PC-3 (cell line): ENCODE results near the gene MATN4. TPM values are rescaled to one million over a fixed set of nuclear protein-coding genes. Genes with fewer than 3 reads are reported as not detected.

Experiments used
- ATAC-seq: fragments of 200-7000 bp; cut with Tn5 transposase; 2 replicates; pipeline ENCODE4 v1.9.1; 2020; ENCODE audit warnings: mild to moderate bottlenecking, moderate library complexity
- BruUV-seq: library from RNA; stranded (reverse); fragments of 400-500 nt; replicated peaks from 2 replicates; lab custom pipeline; 2021; lab: Mats Ljungman, UMichigan
- CTCF ChIA-PET: fragments of 300-600 bp; sonication (Branson Sonifier 250); formaldehyde crosslinking; loops from one replicate; lab custom pipeline; 2022; ENCODE audit warnings: antibody characterized with exemption; lab: Charles Lee
- POLR2A ChIA-PET: fragments of 300-600 bp; sonication (Branson Sonifier 250); formaldehyde crosslinking; loops from one replicate; lab custom pipeline; 2022; ENCODE audit warnings: antibody characterized with exemption; ENCODE audit not compliant: unreplicated experiment; lab: Charles Lee
- DNase-seq: peaks from one replicate; pipeline ENCODE4 v3.0.0-alpha.2; 2015
- H2AFZ ChIP-seq: fragments of 300-600 bp; sonication (generic); 2 replicates; pipeline ENCODE4 v1.6.0; 2016; ENCODE audit warnings: antibody characterized with exemption, low read length
- H3F3A ChIP-seq: fragments of 300-600 bp; sonication (generic); one replicate; pipeline ENCODE4 v1.6.0; 2017; ENCODE audit warnings: antibody characterized with exemption, low read length, control low read depth, mild to moderate bottlenecking; ENCODE audit not compliant: unreplicated experiment
- H3K27ac ChIP-seq: fragments of 300-600 bp; sonication (generic); 2 replicates; pipeline ENCODE4 v1.5.1; 2016; ENCODE audit warnings: mild to moderate bottlenecking, low read length
- H3K27me3 ChIP-seq: fragments of 300-600 bp; sonication (generic); 2 replicates; pipeline ENCODE4 v1.6.1; 2016; ENCODE audit warnings: low read length, mixed read lengths
- H3K36me3 ChIP-seq: fragments of 300-600 bp; sonication (generic); 2 replicates; pipeline ENCODE4 v1.6.1; 2016; ENCODE audit warnings: low read depth, mixed run types, low read length, mixed read lengths
- H3K4me1 ChIP-seq: fragments of 300-600 bp; sonication (generic); 2 replicates; pipeline ENCODE4 v1.5.1; 2016; ENCODE audit warnings: low read length; ENCODE audit not compliant: insufficient read depth
- H3K4me2 ChIP-seq: fragments of 300-600 bp; sonication (generic); 2 replicates; pipeline ENCODE4 v1.6.0; 2016; ENCODE audit warnings: low read length
- H3K4me3 ChIP-seq: fragments of 300-600 bp; sonication (generic); 2 replicates; pipeline ENCODE4 v1.5.1; 2016; ENCODE audit warnings: mild to moderate bottlenecking, low read length, mixed read lengths
- H3K79me2 ChIP-seq: fragments of 300-600 bp; sonication (generic); 2 replicates; pipeline ENCODE4 v1.6.1; 2017; ENCODE audit warnings: low read length, mixed read lengths
- H3K9ac ChIP-seq: fragments of 300-600 bp; sonication (generic); 2 replicates; pipeline ENCODE4 v1.6.0; 2016; ENCODE audit warnings: mild to moderate bottlenecking, low read length
- H3K9me2 ChIP-seq: fragments of 300-600 bp; sonication (generic); replicated peaks from 2 replicates; pipeline ENCODE4 v1.6.1; 2016; ENCODE audit warnings: mixed run types, low read length, mixed read lengths
- H3K9me3 ChIP-seq: fragments of 300-600 bp; sonication (generic); 2 replicates; pipeline ENCODE4 v1.6.1; 2016; ENCODE audit warnings: low read length, mixed read lengths
- H4K20me1 ChIP-seq: fragments of 300-600 bp; sonication (generic); 2 replicates; pipeline ENCODE4 v1.6.1; 2016; ENCODE audit warnings: low read length, mixed read lengths
- EZH2 ChIP-seq: fragments of 300-600 bp; sonication (generic); IDR thresholded peaks from one replicate; pipeline ENCODE4 v1.6.1; 2017; ENCODE audit warnings: antibody characterized with exemption, mild to moderate bottlenecking, low read length; ENCODE audit not compliant: unreplicated experiment
- EZH2phosphoT487 ChIP-seq: fragments of 300-600 bp; sonication (generic); IDR thresholded peaks from 2 replicates; pipeline ENCODE4 v1.6.1; 2018; ENCODE audit warnings: mild to moderate bottlenecking, antibody characterized with exemption, low read length, borderline replicate concordance
- intact Hi-C: fragments of 100-400 bp; cut with micrococcal nuclease; formaldehyde crosslinking; loops from 2 replicates; pipeline ENCODE4 v1.9.0; 2023
- total RNA-seq: library from RNA; depleted of rRNA; stranded (reverse); fragments of >200 nt; gene quantifications from 2 replicates; pipeline ENCODE4 v1.2.3, GENCODE V29; 2014
- TF ChIP-seq, protein P1 (sequence below): fragments of 300-600 bp; sonication (generic); conservative IDR thresholded peaks from 2 replicates; pipeline ENCODE4 v1.5.1; 2017; ENCODE audit warnings: antibody characterized with exemption, low read depth, mild to moderate bottlenecking, low read length

Gene MATN4
- total RNA-seq, 1 experiment from 2014 or later: 0.33 TPM

DNA sequence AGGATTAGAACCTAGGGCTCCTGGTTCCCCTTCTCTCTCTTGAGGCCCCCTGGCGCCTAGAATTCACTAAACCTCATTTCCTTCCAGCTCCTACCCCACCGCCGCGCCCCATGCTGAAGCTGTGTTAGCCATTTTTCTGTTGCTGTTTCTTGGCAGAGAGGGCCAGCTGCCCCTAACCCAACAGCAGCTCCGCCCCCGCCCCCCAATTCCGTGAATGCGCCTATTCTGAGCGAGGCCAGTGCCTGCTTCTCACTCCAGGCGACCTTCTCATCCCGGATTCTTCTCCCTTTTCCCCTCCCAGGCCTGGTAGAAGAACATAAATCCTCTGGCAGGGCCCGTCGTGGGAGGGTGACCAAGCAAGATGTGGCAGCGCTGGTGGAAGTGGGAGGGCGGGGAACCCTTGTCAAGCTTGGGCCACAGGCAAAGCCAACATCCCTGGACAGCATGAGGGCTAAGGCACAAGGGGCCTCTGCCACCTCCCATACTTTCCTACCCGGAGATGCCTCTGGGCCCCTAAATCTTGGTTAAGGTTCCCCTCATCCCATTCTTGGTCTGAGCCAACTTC is 941 bp downstream of the MATN4 start:
- no TSS peak for BruUV-seq
- POLR2A ChIA-PET: no interaction called here
- no peak overlapping the region for H3K27ac ChIP-seq
- no peak overlapping the region for H2AFZ ChIP-seq
- DNase-seq: no peak
- CTCF ChIA-PET: no interaction called here
- intact Hi-C loops: no loop called here
- H4K20me1 ChIP-seq: no peaks in the 10 kb centered on the region
- no peaks in the 10 kb centered on the region for H3K27me3 ChIP-seq
- H3K4me3 ChIP-seq: no peak overlapping the region
- H3K79me2 ChIP-seq: no peaks in the 10 kb centered on the region
- no peaks in the 10 kb centered on the region for H3K9me2 ChIP-seq
- TF ChIP-seq EZH2phosphoT487 (no peak), EZH2 (no peak)
- TF ChIP-seq, protein P1, sequence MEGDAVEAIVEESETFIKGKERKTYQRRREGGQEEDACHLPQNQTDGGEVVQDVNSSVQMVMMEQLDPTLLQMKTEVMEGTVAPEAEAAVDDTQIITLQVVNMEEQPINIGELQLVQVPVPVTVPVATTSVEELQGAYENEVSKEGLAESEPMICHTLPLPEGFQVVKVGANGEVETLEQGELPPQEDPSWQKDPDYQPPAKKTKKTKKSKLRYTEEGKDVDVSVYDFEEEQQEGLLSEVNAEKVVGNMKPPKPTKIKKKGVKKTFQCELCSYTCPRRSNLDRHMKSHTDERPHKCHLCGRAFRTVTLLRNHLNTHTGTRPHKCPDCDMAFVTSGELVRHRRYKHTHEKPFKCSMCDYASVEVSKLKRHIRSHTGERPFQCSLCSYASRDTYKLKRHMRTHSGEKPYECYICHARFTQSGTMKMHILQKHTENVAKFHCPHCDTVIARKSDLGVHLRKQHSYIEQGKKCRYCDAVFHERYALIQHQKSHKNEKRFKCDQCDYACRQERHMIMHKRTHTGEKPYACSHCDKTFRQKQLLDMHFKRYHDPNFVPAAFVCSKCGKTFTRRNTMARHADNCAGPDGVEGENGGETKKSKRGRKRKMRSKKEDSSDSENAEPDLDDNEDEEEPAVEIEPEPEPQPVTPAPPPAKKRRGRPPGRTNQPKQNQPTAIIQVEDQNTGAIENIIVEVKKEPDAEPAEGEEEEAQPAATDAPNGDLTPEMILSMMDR: no peak
- no peaks in the 10 kb centered on the region for H3K36me3 ChIP-seq
- no peaks in the 10 kb centered on the region for H3K4me1 ChIP-seq
- ATAC-seq: no peak
- no peak overlapping the region for H3K9ac ChIP-seq
- no peaks in the 10 kb centered on the region for H3F3A ChIP-seq
- no peaks in the 10 kb centered on the region for H3K9me3 ChIP-seq
- H3K4me2 ChIP-seq: no peak overlapping the region

DNA sequence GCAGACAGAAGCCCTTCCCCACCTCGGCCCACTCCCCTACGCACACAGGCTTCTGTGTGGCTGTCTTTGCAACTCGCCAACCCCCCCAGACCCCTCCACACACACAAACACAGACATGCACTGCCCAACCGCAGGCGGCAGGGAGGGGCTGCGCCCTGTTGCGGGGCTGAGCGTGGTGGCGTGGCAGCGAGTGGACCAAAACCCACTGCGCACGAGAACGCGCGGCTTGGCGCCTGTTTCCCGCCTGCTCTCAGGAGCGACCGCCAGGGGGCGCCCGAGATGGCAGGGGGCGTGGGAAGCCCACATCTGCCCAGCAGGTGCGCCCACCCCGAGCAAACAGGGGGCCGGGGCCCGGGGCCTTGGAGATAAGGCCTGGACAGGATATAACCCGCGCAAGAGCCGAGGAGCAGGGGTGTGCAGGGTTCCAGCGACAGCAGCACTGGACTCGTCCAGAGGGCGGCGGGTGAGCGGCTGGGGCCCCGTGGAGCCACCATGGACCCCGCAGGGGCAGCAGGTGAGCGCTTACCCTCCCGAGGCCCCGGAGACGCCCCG is 1.6 kb downstream of the MATN4 start, which contains the start of gene RBPJL:
RBPJL (plus strand) TSS at position 410 of the 552 bp plus-strand sequence; CDS start at position 493, 83 bp downstream.
- ATAC-seq (no peak), DNase-seq (no peak)
- H3K4me1 ChIP-seq: no peaks in the 10 kb centered on the region
- H3F3A ChIP-seq: no peaks in the 10 kb centered on the region
- TF ChIP-seq, protein P1: peak; percentile 86
- TF ChIP-seq EZH2phosphoT487: no peak
- H3K9ac ChIP-seq: no peak within 1 kb of the TSS
- no peaks in the 10 kb centered on the region for H3K36me3 ChIP-seq
- H2AFZ ChIP-seq: no peak within 1 kb of the TSS
- no peak within 1 kb of the TSS for H3K4me3 ChIP-seq
- H3K9me3 ChIP-seq: no peaks in the 10 kb centered on the region
- intact Hi-C loops: no loop called here
- no TSS peak for BruUV-seq
- no peaks in the 10 kb centered on the region for H3K27me3 ChIP-seq
- no peaks in the 10 kb centered on the region for H3K79me2 ChIP-seq
- no peaks in the 10 kb centered on the region for H3K9me2 ChIP-seq
- POLR2A ChIA-PET: no interaction called here
- H3K4me2 ChIP-seq: no peak within 1 kb of the TSS
- no peaks in the 10 kb centered on the region for H4K20me1 ChIP-seq
- CTCF ChIA-PET: interaction anchor here (0.7 kb wide), 1 partner anchor 293 kb away, joined by 3 read pairs; no protein-coding TSS in a partner anchor
- H3K27ac ChIP-seq: no peak within 1 kb of the TSS

DNA sequence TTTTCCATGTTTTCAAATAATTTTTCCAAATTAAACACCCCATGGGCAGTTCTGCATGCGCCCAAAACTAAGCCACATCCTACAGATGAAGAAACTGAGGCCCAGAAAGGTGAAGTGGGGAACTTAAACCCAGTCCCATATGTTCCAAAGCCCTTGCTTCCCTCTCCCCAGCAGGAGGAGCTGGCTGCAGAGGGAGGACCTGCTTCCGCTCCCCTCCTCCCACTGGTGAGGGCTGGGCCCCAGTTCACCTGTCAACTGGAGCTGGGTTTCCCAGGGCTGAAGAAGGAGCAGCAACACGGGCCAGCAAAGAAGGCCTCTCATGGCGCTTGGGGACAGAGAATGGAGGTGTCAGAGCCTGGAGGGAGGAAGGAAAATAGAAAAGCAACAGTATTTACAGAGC is 2.8 kb downstream of the MATN4 start:
- ChIA-PET CTCF (interaction anchor here (0.6 to 1.3 kb wide), 4 partner anchors 11 to 416 kb away, joined by 3 to 5 read pairs (median 4); no protein-coding TSS in a partner anchor), POLR2A (no interaction called here)
- no peak for DNase-seq
- Histone ChIP-seq H3K4me1 (no peaks in the 10 kb centered on the region), H3K27me3 (no peaks in the 10 kb centered on the region), H3K27ac (no peak overlapping the region), H3F3A (no peaks in the 10 kb centered on the region), H3K9me2 (no peaks in the 10 kb centered on the region), H3K4me2 (no peak overlapping the region), H2AFZ (no peak overlapping the region), H3K4me3 (no peak overlapping the region), H3K36me3 (no peaks in the 10 kb centered on the region), H3K9me3 (no peaks in the 10 kb centered on the region), H4K20me1 (no peaks in the 10 kb centered on the region), H3K9ac (no peak overlapping the region), H3K79me2 (no peaks in the 10 kb centered on the region)
- peak; percentile 37; the same call in 1 of the 2 replicates for ATAC-seq
- intact Hi-C loops: no loop called here
- no TSS peak for BruUV-seq
- TF ChIP-seq, protein P1: peak; percentile 45
- no peak for TF ChIP-seq EZH2
